K562 (cell line): Measurements from ENCODE around the gene IBA57. TPM values are rescaled to one million over a fixed set of nuclear protein-coding genes. Genes with fewer than 3 reads are reported as not detected.

Experiments used
- BHLHE40 ChIP-seq: IDR thresholded peaks from 2 replicates; pipeline ENCODE4 v1.6.1; 2011; ENCODE audit warnings: low read length, improper control_type of control experiment
- CBX8 ChIP-seq: fragments of 200-600 bp; sonication (generic); IDR thresholded peaks from 2 replicates; pipeline ENCODE4 v1.6.1; 2012; ENCODE audit warnings: borderline replicate concordance, mixed run types, low read depth, mild to moderate bottlenecking, moderate library complexity, mixed read lengths, low read length, control low read depth, inconsistent platforms; ENCODE audit not compliant: poor library complexity, severe bottlenecking; ENCODE audit errors: extremely low read depth
- GTF2A2 ChIP-seq: IDR thresholded peaks from 2 replicates; pipeline ENCODE4 v1.6.1; 2016; ENCODE audit warnings: mild to moderate bottlenecking, missing genetic modification characterization, missing compliant biosample characterization
- PHB2 ChIP-seq: fragments of 450-650 bp; IDR thresholded peaks from 2 replicates; pipeline ENCODE4 v1.6.1; 2017; ENCODE audit warnings: low read depth
- POLR2AphosphoS5 ChIP-seq: IDR thresholded peaks from 2 replicates; pipeline ENCODE4 v1.6.1; 2011; ENCODE audit warnings: mild to moderate bottlenecking, low read depth, low read length, moderate library complexity; ENCODE audit not compliant: control insufficient read depth, insufficient read depth
- REST ChIP-seq, 2 experiments: fragments of 450-650 bp; formaldehyde crosslinking in 1 of 2; IDR thresholded peaks; 2 replicates each; pipeline versions ENCODE4 v1.4.0 to v1.6.1; 2014 to 2020; ENCODE audit warnings: mild to moderate bottlenecking in 2 of 2, borderline replicate concordance in 1 of 2, low read depth in 1 of 2
- TAF7 ChIP-seq: fragments of 450-650 bp; IDR thresholded peaks from 2 replicates; pipeline ENCODE4 v1.6.1; 2016; ENCODE audit warnings: missing genetic modification characterization, missing compliant biosample characterization
- TAF9B ChIP-seq: fragments of 450-650 bp; IDR thresholded peaks from 2 replicates; pipeline ENCODE4 v1.6.1; 2018; ENCODE audit warnings: mild to moderate bottlenecking; ENCODE audit not compliant: partially characterized antibody
- TEAD2 ChIP-seq: fragments of 450-650 bp; IDR thresholded peaks from 2 replicates; pipeline ENCODE4 v1.6.1; 2016; ENCODE audit warnings: missing genetic modification characterization, control low read depth, missing compliant biosample characterization
- ZBED1 ChIP-seq: IDR thresholded peaks from 2 replicates; pipeline ENCODE4 v1.6.1; 2014
- ZNF197 ChIP-seq: fragments of 200-800 bp; sonication (Bioruptor generic); IDR thresholded peaks from 2 replicates; pipeline ENCODE4 v1.6.1; 2016; ENCODE audit warnings: low read depth, missing genetic modification characterization, missing compliant biosample characterization
- polyA plus RNA-seq, 8 experiments: library from polyadenylated mRNA; depleted of rRNA in 4 of 8; stranded (reverse) in 5 of 8; unstranded in 3 of 8; fragments of >200 nt; fragmentation: Nextera tagmentation in 2 of 8; fragmentation: Illumina TruSeq in 1 of 8; extraction: Ambion mirVana in 2 of 8; extraction: Trizol in 1 of 8; gene quantifications; 2 replicates each; pipeline versions ENCODE4 v1.2.1 to v1.2.3, GENCODE V29; 2011 to 2014; ENCODE audit warnings: inconsistent platforms in 1 of 8, missing spikeins in 1 of 8
- total RNA-seq, 7 experiments: library from RNA; depleted of rRNA in 6 of 7; stranded (reverse); fragments of >200 nt in 6 of 7; fragmentation: Illumina TruSeq in 2 of 7; extraction: Trizol in 2 of 7; gene quantifications; 2 replicates each; pipeline versions ENCODE4 v1.2.1 to v1.2.3, GENCODE V29; 2011 to 2021; ENCODE audit warnings: low replicate concordance in 1 of 7

IBA57 gene
- total and polyA plus RNA-seq, 9 of the 15 experiments (the other 6 are each of a cell fraction or from before 2014, with no cell fraction given) = 0.77 to 15.5 (median 2.7) TPM

- no peak for TF ChIP-seq REST (IDR thresholded peaks at IDR 0.05; ENCODE audit: borderline replicate concordance)
- no peak for TF ChIP-seq REST (CRISPR knock-in tag; IDR thresholded peaks at IDR 0.05; ENCODE audit: low read depth)
- no peak for TF ChIP-seq TAF7 (tag)
- no peak for TF ChIP-seq GTF2A2
- TF ChIP-seq CBX8 = no peak
- TF ChIP-seq BHLHE40 = no peak
- TF ChIP-seq ZNF197 (CRISPR knock-in tag) = no peak
- TF ChIP-seq TAF9B = no peak
- no peak for TF ChIP-seq TEAD2 (tag)
- no peak for TF ChIP-seq POLR2AphosphoS5
- no peak for TF ChIP-seq PHB2
- TF ChIP-seq ZBED1 = no peak
Observed at GRCh38 chr1:228224198-228225164, 58.9 kb downstream of the IBA57 start (continued).
